ENCODE data around the gene YPEL2.
"Not testable (repeated sequence)": the region's sequence is repeated elsewhere in the genome, so short reads cannot be mapped to it uniquely, and the experiment has no call there.

The YPEL2 gene

GRCh38 chr17:59409336-59410048 lies 78.0 kb downstream of the YPEL2 start:
- no peak for DNase-seq

GRCh38 chr17:59410049-59410437 lies 78.6 kb downstream of the YPEL2 start:
- no peak for DNase-seq

GRCh38 chr17:59412431-59412830 lies 81.0 kb downstream of the YPEL2 start:
- not testable (repeated sequence) for DNase-seq

- no peak for DNase-seq
Measured at GRCh38 chr17:59413014-59413766, 81.7 kb downstream of the YPEL2 start.

GRCh38 chr17:59415397-59415796 lies 83.9 kb downstream of the YPEL2 start:
- no peak for DNase-seq

- no peak for DNase-seq
Measured at GRCh38 chr17:59416184-59416583, 84.7 kb downstream of the YPEL2 start.

- no peak for DNase-seq
Measured at GRCh38 chr17:59417452-59417851, 86.0 kb downstream of the YPEL2 start.

GRCh38 chr17:59418732-59419166 lies 87.3 kb downstream of the YPEL2 start:
- no peak for DNase-seq

GRCh38 chr17:59420901-59421300 lies 89.4 kb downstream of the YPEL2 start:
- DNase-seq, result no peak

GRCh38 chr17:59421722-59422121 lies 90.3 kb downstream of the YPEL2 start:
- no peak for DNase-seq

GRCh38 chr17:59423137-59423724 lies 91.8 kb downstream of the YPEL2 start:
- DNase-seq, result no peak

- DNase-seq, result no peak
Measured at GRCh38 chr17:59423903-59424302, 92.4 kb downstream of the YPEL2 start.

- DNase-seq, result no peak
Measured at GRCh38 chr17:59424331-59424730, 92.9 kb downstream of the YPEL2 start.

- DNase-seq, result no peak
Measured at GRCh38 chr17:59425085-59425931, 93.9 kb downstream of the YPEL2 start.

- DNase-seq, result no peak
Measured at GRCh38 chr17:59426031-59426430, 94.6 kb downstream of the YPEL2 start.

GRCh38 chr17:59427425-59427921 lies 96.0 kb downstream of the YPEL2 start:
- peak; percentile 75 for DNase-seq

- DNase-seq, result no peak
Measured at GRCh38 chr17:59427996-59428395, 96.5 kb downstream of the YPEL2 start.

- DNase-seq, result no peak
Measured at GRCh38 chr17:59428916-59429485, 97.5 kb downstream of the YPEL2 start.

- no peak for DNase-seq
Measured at GRCh38 chr17:59431601-59432000, 100.1 kb downstream of the YPEL2 start.

- DNase-seq, result no peak
Measured at GRCh38 chr17:59432657-59433056, 101.2 kb downstream of the YPEL2 start.

- DNase-seq, result no peak
Measured at GRCh38 chr17:59433586-59433985, 102.1 kb downstream of the YPEL2 start.

GRCh38 chr17:59434429-59434828 lies 103.0 kb downstream of the YPEL2 start:
- no peak for DNase-seq

GRCh38 chr17:59435238-59435637 lies 103.8 kb downstream of the YPEL2 start:
- DNase-seq, result no peak
